HEK293T (cell line): ENCODE data around the gene TRRAP.

Source experiments
- CTCF ChIA-PET: fragments of 350-600 bp; formaldehyde crosslinking; extraction: SDS; loops from one replicate; lab custom pipeline; 2021; ENCODE audit warnings: antibody characterized with exemption, inconsistent platforms; lab: Yijun Ruan, JAX
- POLR2A ChIA-PET: fragments of 350-600 bp; formaldehyde crosslinking; extraction: SDS; loops from one replicate; lab custom pipeline; 2020; ENCODE audit warnings: antibody characterized with exemption, inconsistent platforms; lab: Yijun Ruan, JAX
- DNase-seq: peaks from one replicate; pipeline ENCODE4 v3.0.0; 2012; ENCODE audit warnings: mixed read lengths; ENCODE audit errors: extremely low spot score
- ARNT ChIP-seq: fragments of 450-650 bp; IDR thresholded peaks from 2 replicates; pipeline ENCODE4 v1.6.1; 2017; ENCODE audit warnings: mild to moderate bottlenecking
- BHLHE40 ChIP-seq: fragments of 450-650 bp; IDR thresholded peaks from 2 replicates; pipeline ENCODE4 v1.6.1; 2016; ENCODE audit warnings: mild to moderate bottlenecking, moderate library complexity, borderline replicate concordance
- CTBP1 ChIP-seq: fragments of 450-650 bp; IDR thresholded peaks from 2 replicates; pipeline ENCODE4 v1.6.1; 2016; ENCODE audit warnings: borderline replicate concordance
- ELF4 ChIP-seq: fragments of 450-650 bp; IDR thresholded peaks from 2 replicates; pipeline ENCODE4 v1.6.1; 2017; ENCODE audit warnings: antibody characterized with exemption
- FOXA1 ChIP-seq: fragments of 450-650 bp; IDR thresholded peaks from 2 replicates; pipeline ENCODE4 v1.6.1; 2016; ENCODE audit warnings: mild to moderate bottlenecking
- FOXK2 ChIP-seq: fragments of 450-650 bp; IDR thresholded peaks from 2 replicates; pipeline ENCODE4 v1.6.1; 2016; ENCODE audit warnings: mild to moderate bottlenecking
- FOXM1 ChIP-seq: fragments of 450-650 bp; IDR thresholded peaks from 2 replicates; pipeline ENCODE4 v1.6.1; 2017; ENCODE audit warnings: mild to moderate bottlenecking, borderline replicate concordance
- HDGF ChIP-seq: fragments of 450-650 bp; IDR thresholded peaks from 2 replicates; pipeline ENCODE4 v1.6.1; 2017; ENCODE audit warnings: antibody characterized with exemption, borderline replicate concordance
- L3MBTL2 ChIP-seq: fragments of 450-650 bp; conservative IDR thresholded peaks from 2 replicates; pipeline ENCODE4 v1.6.1; 2016; ENCODE audit warnings: mild to moderate bottlenecking
- LEF1 ChIP-seq: fragments of 450-650 bp; IDR thresholded peaks from 2 replicates; pipeline ENCODE4 v1.6.1; 2017; ENCODE audit warnings: mild to moderate bottlenecking, borderline replicate concordance
- NFRKB ChIP-seq: fragments of 450-650 bp; IDR thresholded peaks from 2 replicates; pipeline ENCODE4 v1.6.1; 2016; ENCODE audit warnings: mild to moderate bottlenecking, moderate library complexity
- PKNOX1 ChIP-seq: fragments of 450-650 bp; IDR thresholded peaks from 2 replicates; pipeline ENCODE4 v1.6.1; 2016
- SP1 ChIP-seq: fragments of 450-650 bp; IDR thresholded peaks from 2 replicates; pipeline ENCODE4 v1.6.1; 2017
- SUZ12 ChIP-seq: fragments of 450-650 bp; IDR thresholded peaks from 2 replicates; pipeline ENCODE4 v1.6.1; 2016; ENCODE audit warnings: mild to moderate bottlenecking
- TARDBP ChIP-seq: fragments of 450-650 bp; IDR thresholded peaks from 2 replicates; pipeline ENCODE4 v1.6.1; 2016
- ZNF384 ChIP-seq: fragments of 450-650 bp; IDR thresholded peaks from 2 replicates; pipeline ENCODE4 v1.6.1; 2016

Gene TRRAP

GRCh38 chr7:98997846-98998245 lies 119.5 kb downstream of the TRRAP start:
- ChIA-PET POLR2A (no interaction called here), CTCF (no interaction called here)
- DNase-seq, result no peak
- no peak for TF ChIP-seq SP1
- TF ChIP-seq SUZ12, result no peak
- no peak for TF ChIP-seq ELF4
- no peak for TF ChIP-seq HDGF
- no peak for TF ChIP-seq FOXM1
- no peak for TF ChIP-seq PKNOX1
- TF ChIP-seq TARDBP, result no peak
- no peak for TF ChIP-seq NFRKB

- no peak for TF ChIP-seq HDGF
- TF ChIP-seq TARDBP, result no peak
- TF ChIP-seq PKNOX1, result no peak
- TF ChIP-seq SUZ12, result no peak
- TF ChIP-seq BHLHE40, result no peak
- TF ChIP-seq SP1, result no peak
- no peak for TF ChIP-seq FOXK2
- no peak for TF ChIP-seq L3MBTL2
- no peak for TF ChIP-seq FOXM1
- TF ChIP-seq CTBP1, result no peak
- TF ChIP-seq NFRKB, result no peak
- TF ChIP-seq ZNF384, result no peak
- TF ChIP-seq ELF4, result no peak
- TF ChIP-seq LEF1, result no peak
- no peak for TF ChIP-seq FOXA1
- no peak for TF ChIP-seq ARNT
- CTCF ChIA-PET, result interaction anchor here (0.6 kb wide), 1 partner anchor 10 kb away, joined by 4 read pairs; no protein-coding TSS in a partner anchor
- POLR2A ChIA-PET, result no interaction called here
- DNase-seq, result no peak
Observed at GRCh38 chr7:98998821-98999725, 120.7 kb downstream of the TRRAP start.

GRCh38 chr7:99000196-99000903 lies 122.0 kb downstream of the TRRAP start:
- POLR2A ChIA-PET, result no interaction called here
- CTCF ChIA-PET, result no interaction called here
- no peak for DNase-seq
- TF ChIP-seq FOXA1, result no peak
- no peak for TF ChIP-seq L3MBTL2
- TF ChIP-seq BHLHE40, result no peak
- TF ChIP-seq ELF4, result no peak
- TF ChIP-seq PKNOX1, result no peak
- no peak for TF ChIP-seq HDGF
- TF ChIP-seq ZNF384, result no peak
- TF ChIP-seq SUZ12, result no peak
- TF ChIP-seq LEF1, result no peak
- TF ChIP-seq CTBP1, result no peak
- TF ChIP-seq FOXK2, result no peak
- TF ChIP-seq FOXM1, result no peak
- no peak for TF ChIP-seq ARNT
- no peak for TF ChIP-seq TARDBP

GRCh38 chr7:99000904-99001465 lies 122.7 kb downstream of the TRRAP start:
- ChIA-PET CTCF (no interaction called here), POLR2A (no interaction called here)
- TF ChIP-seq BHLHE40, result no peak
- TF ChIP-seq HDGF, result no peak
- no peak for DNase-seq

GRCh38 chr7:99001482-99002147 lies 123.3 kb downstream of the TRRAP start:
- CTCF ChIA-PET, result no interaction called here
- TF ChIP-seq L3MBTL2, result no peak
- no peak for TF ChIP-seq HDGF
- TF ChIP-seq ELF4, result no peak
- TF ChIP-seq LEF1, result no peak
- no peak for TF ChIP-seq ARNT
- no peak for TF ChIP-seq PKNOX1
- TF ChIP-seq SP1, result no peak
- TF ChIP-seq FOXK2, result no peak
- no peak for TF ChIP-seq CTBP1
- POLR2A ChIA-PET, result no interaction called here
- no peak for DNase-seq
